GF-D8 (cell line): ENCODE measurements around the gene ACSL3.
A peak's percentile ranks its signal among the peaks of the same experiment; 100 is the strongest.
"Not testable (repeated sequence)": the region's sequence is repeated elsewhere in the genome, so short reads cannot be mapped to it uniquely, and the experiment has no call there.

Source experiments
- DNase-seq: peaks from one replicate; lab custom pipeline; 2025; lab: John Stamatoyannopoulos, UW

ACSL3 gene

GRCh38 chr2:222976521-222977061 lies 115.8 kb downstream of the ACSL3 start:
- DNase-seq = no peak

- no peak for DNase-seq
These were observed 116.3 kb downstream of the ACSL3 start for GRCh38 chr2:222977121-222977520.

- no peak for DNase-seq
These were observed 118.0 kb downstream of the ACSL3 start for GRCh38 chr2:222978850-222979249.

DNA sequence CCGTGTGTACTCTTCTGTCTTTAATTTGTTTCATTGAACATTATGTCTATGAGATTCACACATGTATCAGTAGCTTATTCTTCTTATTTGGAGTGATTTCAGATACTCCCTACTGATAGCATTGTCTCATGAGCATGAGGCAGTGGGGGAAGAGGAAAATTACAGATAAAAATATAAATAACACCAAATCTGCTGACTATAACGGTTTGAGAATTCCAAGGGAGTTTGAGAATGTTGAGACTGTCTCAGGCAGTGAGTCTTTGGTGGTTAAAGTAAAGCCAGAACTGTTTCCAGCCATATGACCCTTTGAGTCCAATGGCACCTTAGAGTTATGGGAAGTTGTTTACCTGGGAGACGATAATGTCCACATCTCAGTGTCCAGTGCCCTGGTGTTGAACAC lies 118.6 kb downstream of the ACSL3 start:
- DNase-seq = no peak

- DNase-seq = peak; percentile 75
These were observed 121.4 kb downstream of the ACSL3 start for GRCh38 chr2:222982010-222982908.

DNA sequence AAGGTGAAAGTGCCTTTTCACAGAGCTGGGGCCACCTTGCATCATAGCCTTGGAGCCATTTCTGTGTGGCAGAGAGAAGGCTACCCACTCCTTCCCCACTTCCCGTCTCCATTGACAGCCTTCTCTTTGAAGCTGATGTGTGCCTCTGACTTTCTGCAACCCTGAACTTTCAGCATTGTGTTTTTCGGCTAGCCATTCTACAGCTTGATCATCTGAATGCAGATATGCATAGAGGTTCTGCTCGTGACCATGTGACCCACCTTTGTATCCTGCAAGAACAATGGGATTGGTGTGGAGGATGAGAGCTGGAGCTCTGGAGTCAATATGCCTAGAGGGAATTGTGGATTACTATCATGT lies 122.1 kb downstream of the ACSL3 start:
- no peak for DNase-seq

DNA sequence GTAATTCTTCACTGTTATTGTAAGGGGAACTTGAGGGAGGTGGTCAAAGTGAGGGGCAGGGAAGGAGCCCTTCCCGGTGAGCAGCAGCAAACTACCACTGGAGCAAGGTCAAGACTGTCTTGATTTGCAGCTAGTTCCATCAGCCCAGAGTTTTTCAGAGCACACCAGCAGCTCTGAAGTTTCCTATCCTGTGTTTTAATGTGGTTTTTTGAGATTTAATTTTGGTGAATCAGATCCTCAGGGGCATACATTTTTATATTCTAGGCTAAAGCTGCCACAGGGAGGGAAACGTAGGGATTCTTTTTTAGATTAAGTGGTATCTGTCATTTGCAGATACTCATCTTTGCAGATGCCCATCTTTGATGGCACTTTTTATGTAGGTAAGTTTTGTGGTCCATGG lies 124.1 kb downstream of the ACSL3 start:
- DNase-seq = no peak

GRCh38 chr2:222989431-222989830 lies 128.6 kb downstream of the ACSL3 start:
- no peak for DNase-seq

DNA sequence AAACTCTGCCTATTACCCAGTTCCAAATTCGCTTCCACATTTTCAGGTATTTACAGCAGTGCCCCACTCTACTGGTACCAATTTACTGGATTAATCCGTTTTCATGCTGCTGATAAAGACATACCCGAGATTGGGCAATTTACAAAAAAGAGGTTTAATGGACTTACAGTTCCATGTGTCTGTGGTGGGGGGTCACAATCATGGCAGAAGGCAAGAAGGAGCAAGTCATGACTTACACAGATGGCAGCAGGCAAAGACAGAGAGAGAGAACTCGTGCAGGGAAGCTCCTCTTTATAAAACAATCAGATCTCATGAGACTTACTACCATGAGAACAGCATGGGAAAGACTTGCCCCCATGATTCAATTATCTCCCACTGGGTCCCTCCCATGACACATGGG lies 129.4 kb downstream of the ACSL3 start:
- DNase-seq = not testable (repeated sequence)

DNA sequence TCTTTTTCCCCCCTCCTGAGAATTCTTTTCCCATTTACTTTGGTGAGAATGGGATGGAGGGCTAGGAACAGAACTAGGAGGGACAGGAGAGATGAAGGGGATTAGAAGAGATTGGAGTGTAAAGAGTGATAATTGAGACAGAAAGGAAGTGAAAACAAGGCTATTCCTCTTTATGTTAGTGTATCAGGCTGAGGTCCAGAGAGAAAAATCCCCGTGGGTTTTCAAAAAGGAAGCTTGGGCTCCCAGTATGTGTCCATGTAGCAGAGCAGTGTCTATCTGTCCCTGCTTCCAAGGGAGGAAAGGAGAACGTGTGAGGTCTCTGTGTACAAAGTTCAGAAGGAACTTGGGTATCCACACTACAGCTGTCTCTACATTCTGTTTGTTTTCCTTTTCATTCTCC lies 131.3 kb downstream of the ACSL3 start:
- no peak for DNase-seq
